C4-2B (cell line): ENCODE measurements around the gene HIVEP3.

Experiments used
- H3K27ac ChIP-seq: fragments of 450-650 bp; 2 replicates; pipeline ENCODE4 v1.5.1; 2017
- ZFX ChIP-seq: fragments of 450-650 bp; IDR thresholded peaks from 2 replicates; pipeline ENCODE4 v1.6.1; 2017
- TF ChIP-seq, protein P1 (sequence below): fragments of 450-650 bp; conservative IDR thresholded peaks from 2 replicates; pipeline ENCODE4 v1.5.1; 2017; ENCODE audit warnings: mild to moderate bottlenecking

Gene HIVEP3

DNA sequence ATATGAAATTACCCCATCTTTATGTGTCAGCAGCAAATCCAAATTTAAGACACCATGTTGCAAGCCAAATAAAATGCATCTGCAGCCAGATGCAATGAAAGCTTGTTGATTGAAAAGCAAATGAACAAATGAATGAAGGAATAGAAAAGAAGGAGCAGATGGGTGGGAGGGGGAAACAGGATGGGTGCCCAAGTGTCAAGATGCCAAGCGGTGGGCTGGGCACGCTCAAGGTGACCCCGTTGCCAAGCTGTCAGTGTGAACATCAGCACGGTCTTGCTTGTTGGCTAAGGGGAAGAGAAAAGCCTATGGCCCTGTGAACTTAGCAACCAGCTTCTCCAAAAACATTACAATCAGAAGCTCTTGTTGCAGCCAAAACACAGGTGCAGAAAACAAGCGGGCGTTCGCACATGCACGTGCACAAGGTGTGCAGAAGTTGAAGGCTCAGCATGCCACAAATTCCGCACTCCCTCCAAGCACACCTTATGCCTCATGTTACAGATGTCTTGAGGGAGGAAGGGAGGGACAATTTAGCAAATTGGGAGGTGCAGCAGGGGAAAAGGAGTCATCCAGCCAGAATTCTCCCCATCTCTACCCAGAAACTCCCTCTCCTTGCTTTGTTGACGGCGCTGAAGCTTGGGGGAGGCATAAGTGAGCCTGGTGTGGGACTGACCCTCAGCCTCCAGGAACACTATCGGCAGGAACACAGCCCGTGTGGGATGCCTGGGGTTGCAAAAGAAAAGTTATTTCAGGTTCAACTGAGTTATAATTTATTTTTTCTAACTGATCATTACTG lies 62.4 kb downstream of the HIVEP3 start:
- H3K27ac ChIP-seq = no peak overlapping the region
- TF ChIP-seq, protein P1, sequence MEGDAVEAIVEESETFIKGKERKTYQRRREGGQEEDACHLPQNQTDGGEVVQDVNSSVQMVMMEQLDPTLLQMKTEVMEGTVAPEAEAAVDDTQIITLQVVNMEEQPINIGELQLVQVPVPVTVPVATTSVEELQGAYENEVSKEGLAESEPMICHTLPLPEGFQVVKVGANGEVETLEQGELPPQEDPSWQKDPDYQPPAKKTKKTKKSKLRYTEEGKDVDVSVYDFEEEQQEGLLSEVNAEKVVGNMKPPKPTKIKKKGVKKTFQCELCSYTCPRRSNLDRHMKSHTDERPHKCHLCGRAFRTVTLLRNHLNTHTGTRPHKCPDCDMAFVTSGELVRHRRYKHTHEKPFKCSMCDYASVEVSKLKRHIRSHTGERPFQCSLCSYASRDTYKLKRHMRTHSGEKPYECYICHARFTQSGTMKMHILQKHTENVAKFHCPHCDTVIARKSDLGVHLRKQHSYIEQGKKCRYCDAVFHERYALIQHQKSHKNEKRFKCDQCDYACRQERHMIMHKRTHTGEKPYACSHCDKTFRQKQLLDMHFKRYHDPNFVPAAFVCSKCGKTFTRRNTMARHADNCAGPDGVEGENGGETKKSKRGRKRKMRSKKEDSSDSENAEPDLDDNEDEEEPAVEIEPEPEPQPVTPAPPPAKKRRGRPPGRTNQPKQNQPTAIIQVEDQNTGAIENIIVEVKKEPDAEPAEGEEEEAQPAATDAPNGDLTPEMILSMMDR = no peak
- no peak for TF ChIP-seq ZFX

DNA sequence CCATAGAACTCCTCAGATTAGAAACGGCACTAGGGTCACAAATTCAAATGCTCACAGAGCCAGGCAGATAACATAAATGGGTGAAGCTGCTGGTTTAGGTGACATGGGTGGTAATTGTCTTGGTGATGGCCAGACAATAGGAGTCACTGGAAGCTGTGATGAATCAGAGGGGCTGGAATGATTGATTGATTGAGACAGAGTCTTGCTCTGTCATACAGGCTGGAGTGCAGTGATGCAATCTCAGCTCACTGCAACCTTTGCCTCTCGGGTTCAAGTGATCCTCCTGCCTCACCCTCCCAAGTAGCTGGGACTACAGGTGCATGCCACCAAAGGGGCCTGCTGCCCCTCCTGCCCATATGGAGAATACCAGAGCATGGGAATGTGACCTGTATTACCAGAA lies 63.0 kb downstream of the HIVEP3 start:
- H3K27ac ChIP-seq = no peak overlapping the region
- TF ChIP-seq ZFX = no peak
- TF ChIP-seq, protein P1 = no peak

DNA sequence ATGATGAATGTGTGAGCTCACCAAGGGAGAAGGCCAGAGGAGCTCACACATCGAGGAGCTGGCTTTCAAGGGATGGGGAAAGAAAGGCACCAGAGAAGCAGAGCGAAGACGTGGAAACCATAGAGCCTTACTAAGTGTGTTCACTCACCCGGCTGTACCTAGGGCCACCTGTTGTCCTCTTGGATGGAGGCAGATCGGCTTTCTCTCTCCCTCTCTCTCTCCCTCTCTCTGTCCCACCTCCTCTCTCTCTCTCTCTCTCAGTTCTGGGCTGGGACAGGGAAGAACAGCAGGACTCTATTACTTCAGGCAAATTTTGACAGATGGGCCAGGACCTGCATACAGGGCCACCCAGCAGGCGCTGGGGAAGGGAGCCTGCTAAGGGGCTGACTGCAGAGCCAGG lies 64.8 kb downstream of the HIVEP3 start:
- H3K27ac ChIP-seq = no peak overlapping the region
- TF ChIP-seq, protein P1 = no peak
- no peak for TF ChIP-seq ZFX

- TF ChIP-seq ZFX = no peak
- TF ChIP-seq, protein P1 = no peak
- no peak overlapping the region for H3K27ac ChIP-seq
Observed at GRCh38 chr1:41852091-41852490, 66.6 kb downstream of the HIVEP3 start.

DNA sequence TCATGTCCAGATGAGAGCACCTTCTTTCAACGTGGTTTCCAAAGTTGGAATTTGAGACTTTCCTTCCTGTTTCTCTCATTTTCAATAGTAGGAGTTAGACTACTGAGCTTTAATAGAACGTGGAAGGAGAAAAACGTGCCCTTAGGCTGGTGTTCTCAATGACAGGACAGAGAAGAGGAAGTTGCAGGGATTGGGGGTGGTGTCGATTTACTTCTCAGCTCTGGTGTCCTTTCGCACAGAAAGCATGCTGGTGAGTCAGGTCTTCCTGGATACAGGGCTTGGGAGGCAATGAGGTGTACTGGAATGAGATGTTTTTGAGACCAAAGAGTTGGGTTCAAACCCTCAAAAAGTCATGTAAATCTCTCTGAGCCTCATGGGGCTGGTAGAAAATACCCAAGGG lies 67.1 kb downstream of the HIVEP3 start:
- no peak for TF ChIP-seq ZFX
- TF ChIP-seq, protein P1 = no peak

DNA sequence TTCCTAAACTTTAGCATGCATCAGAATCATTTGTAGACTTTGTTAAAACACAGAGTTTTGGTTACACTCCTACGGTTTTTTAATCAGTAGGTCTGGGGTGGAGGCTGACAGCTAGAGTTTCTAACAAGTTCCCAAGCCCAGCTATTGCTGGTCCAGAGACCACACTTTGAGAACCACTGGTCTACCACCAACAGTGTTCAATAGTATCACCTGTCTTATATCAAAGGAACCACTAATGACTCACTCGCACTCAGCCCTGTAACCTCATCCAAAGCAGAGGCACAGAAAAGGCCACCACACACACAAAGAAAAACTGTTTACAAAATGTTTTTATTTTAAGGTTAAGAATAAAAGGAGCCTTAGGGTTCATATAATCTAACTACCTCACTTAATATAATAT lies 68.7 kb downstream of the HIVEP3 start:
- no peak overlapping the region for H3K27ac ChIP-seq
- no peak for TF ChIP-seq ZFX
- TF ChIP-seq, protein P1 = no peak

More for the DNA sequence above, 67.1 kb downstream of the HIVEP3 start:
- no peak overlapping the region for H3K27ac ChIP-seq

- H3K27ac ChIP-seq = no peak overlapping the region
- TF ChIP-seq ZFX = no peak
- TF ChIP-seq, protein P1 = no peak
Observed at GRCh38 chr1:41849211-41849759, 69.4 kb downstream of the HIVEP3 start.
